Ascending aorta (tissue), 2 donors: ENCODE data around the gene FAM89A. TPM values are rescaled to one million over a fixed set of nuclear protein-coding genes. Genes with fewer than 3 reads are reported as not detected.

Experiments used
- DNase-seq, 2 donors: peaks; one replicate each; pipeline ENCODE4 v3.0.0-alpha.2; 2019; ENCODE audit warnings: low spot score in 2 of 2
- H3K27ac ChIP-seq, 2 donors: fragments of 200-600 bp; sonication (generic); one replicate each; pipeline ENCODE4 v1.5.1; 2016 to 2017; ENCODE audit warnings: mild to moderate bottlenecking in 1 of 2
- H3K27me3 ChIP-seq: fragments of 200-600 bp; sonication (generic); one replicate; pipeline ENCODE4 v1.5.1; 2017
- H3K36me3 ChIP-seq, 2 donors: fragments of 200-600 bp; sonication (generic); one replicate each; pipeline ENCODE4 v1.5.1; 2016
- H3K4me1 ChIP-seq, 2 donors: fragments of 200-600 bp; sonication (generic); one replicate each; pipeline ENCODE4 v1.5.1; 2016 to 2017; ENCODE audit warnings: mild to moderate bottlenecking in 1 of 2
- H3K4me3 ChIP-seq, 2 donors: fragments of 200-600 bp; sonication (generic); one replicate each; pipeline ENCODE4 v1.5.1; 2016 to 2017; ENCODE audit warnings: mild to moderate bottlenecking in 1 of 2
- H3K9me3 ChIP-seq, 2 donors: fragments of 200-600 bp; sonication (generic); one replicate each; pipeline ENCODE4 v1.5.1; 2016
- CTCF ChIP-seq, 3 experiments: fragments of 200-600 bp in 2 of 3; fragments of 450-650 bp in 1 of 3; sonication (generic) in 2 of 3; IDR thresholded peaks; one replicate each; pipeline ENCODE4 v1.5.1; 2016 to 2019; ENCODE audit warnings: antibody characterized with exemption in 3 of 3, mild to moderate bottlenecking in 1 of 3, moderate library complexity in 1 of 3
- intact Hi-C: fragments of 100-400 bp; cut with DNase I; formaldehyde crosslinking; loops from one replicate; pipeline ENCODE4 v1.15.1; 2023
- total RNA-seq: library from RNA; depleted of rRNA; stranded (reverse); fragments of >200 nt; gene quantifications from one replicate; pipeline ENCODE4 v1.1.0, GENCODE V29; 2016

The FAM89A gene
- total RNA-seq, 1 donor from 2014 or later = 47.5 TPM

GRCh38 chr1:231001892-231002291, 38.2 kb downstream of the FAM89A start:
- Histone ChIP-seq H3K36me3 (peaks cover 36 to 49% of the 10 kb centered on the region in 2 donors), H3K27ac (no peak overlapping the region)
- DNase-seq = no peak

DNA sequence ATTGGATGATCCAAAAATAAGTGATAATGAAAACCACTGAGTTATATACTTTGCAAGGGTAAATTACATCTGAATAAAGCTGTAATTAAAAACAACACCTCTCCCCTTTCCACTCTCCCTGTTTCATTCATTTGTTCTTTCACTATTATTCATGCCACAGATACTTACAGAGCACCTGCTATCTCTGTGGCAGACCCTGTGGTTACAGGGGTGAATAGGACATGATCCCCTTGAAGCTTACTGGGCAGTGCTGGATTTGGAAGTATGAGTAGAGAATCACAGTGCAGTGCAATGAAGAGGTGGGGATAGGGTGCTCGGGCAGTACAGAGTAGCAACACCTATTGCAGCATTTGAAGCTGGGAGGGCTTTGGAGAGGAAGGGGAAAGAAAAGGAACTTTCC, 39.4 kb downstream of the FAM89A start:
- Histone ChIP-seq H3K4me3 (no peak overlapping the region), H3K36me3 (peaks cover 39 to 55% of the 10 kb centered on the region in 2 donors), H3K4me1 (no peaks in the 10 kb centered on the region), H3K27me3 (no peaks in the 10 kb centered on the region), H3K9me3 (peaks cover 0 to 29% of the 10 kb centered on the region in 2 donors), H3K27ac (no peak overlapping the region)
- intact Hi-C loops = no loop called here
- no peak for TF ChIP-seq CTCF (IDR thresholded peaks at IDR 0.05)
- no peak for DNase-seq

More at GRCh38 chr1:231001892-231002291, 38.2 kb downstream of the FAM89A start:
- Histone ChIP-seq H3K9me3 (peaks cover 0 to 33% of the 10 kb centered on the region in 2 donors), H3K27me3 (no peaks in the 10 kb centered on the region), H3K4me1 (no peaks in the 10 kb centered on the region), H3K4me3 (no peak overlapping the region)
- intact Hi-C loops = no loop called here
- no peak for TF ChIP-seq CTCF (IDR thresholded peaks at IDR 0.05)

DNA sequence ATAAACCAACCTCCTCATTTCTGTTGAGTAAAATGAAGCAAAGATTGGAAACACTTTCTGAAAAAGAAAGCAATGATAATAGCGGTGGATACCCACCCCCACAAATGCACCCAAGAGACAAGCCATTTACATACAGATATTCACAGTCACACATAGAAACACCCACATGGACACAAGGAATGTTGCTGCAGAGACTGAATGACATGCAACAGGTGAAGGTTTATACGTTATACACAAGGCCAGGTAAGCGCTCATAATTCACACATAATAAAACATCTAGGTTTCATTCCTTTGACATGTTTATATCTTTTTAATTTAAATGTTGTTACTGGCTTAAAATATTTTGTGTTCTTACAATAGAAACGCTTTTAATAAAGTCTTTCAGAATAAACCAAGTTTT, 39.9 kb downstream of the FAM89A start:
- Histone ChIP-seq H3K4me3 (no peak overlapping the region), H3K27me3 (no peaks in the 10 kb centered on the region), H3K36me3 (peaks cover 39 to 55% of the 10 kb centered on the region in 2 donors), H3K4me1 (no peaks in the 10 kb centered on the region), H3K27ac (no peak overlapping the region), H3K9me3 (peaks cover 0 to 25% of the 10 kb centered on the region in 2 donors)
- intact Hi-C loops = no loop called here
- no peak for DNase-seq
- no peak for TF ChIP-seq CTCF (IDR thresholded peaks at IDR 0.05)

DNA sequence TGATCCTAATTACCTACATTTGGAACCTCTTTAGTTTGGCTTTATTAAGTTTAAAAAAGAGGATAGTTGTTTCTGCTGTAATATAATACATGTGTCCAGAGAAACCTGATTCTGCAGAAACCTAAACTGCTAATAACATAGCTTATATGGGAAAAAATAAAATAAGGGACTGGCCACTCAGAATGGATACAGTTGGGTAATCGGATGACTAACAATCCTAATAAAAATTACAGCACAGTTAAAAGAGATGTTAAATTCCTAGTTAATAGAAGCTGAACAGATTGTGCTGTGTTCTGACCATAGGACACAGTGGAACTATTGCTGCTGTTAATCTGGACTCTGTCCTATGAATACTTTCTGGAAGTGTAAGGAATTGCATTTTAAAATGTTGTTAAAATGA, 45.2 kb downstream of the FAM89A start:
- no peak for TF ChIP-seq CTCF (IDR thresholded peaks at IDR 0.05)
- peaks cover 32 to 65% of the 10 kb centered on the region in 2 donors for H3K36me3 ChIP-seq
- intact Hi-C loops = no loop called here
- no peak for DNase-seq
- H3K9me3 ChIP-seq = no peaks in the 10 kb centered on the region
- H3K27me3 ChIP-seq = no peaks in the 10 kb centered on the region
- no peak overlapping the region for H3K27ac ChIP-seq
- H3K4me3 ChIP-seq = no peak overlapping the region
- H3K4me1 ChIP-seq = no peaks in the 10 kb centered on the region

DNA sequence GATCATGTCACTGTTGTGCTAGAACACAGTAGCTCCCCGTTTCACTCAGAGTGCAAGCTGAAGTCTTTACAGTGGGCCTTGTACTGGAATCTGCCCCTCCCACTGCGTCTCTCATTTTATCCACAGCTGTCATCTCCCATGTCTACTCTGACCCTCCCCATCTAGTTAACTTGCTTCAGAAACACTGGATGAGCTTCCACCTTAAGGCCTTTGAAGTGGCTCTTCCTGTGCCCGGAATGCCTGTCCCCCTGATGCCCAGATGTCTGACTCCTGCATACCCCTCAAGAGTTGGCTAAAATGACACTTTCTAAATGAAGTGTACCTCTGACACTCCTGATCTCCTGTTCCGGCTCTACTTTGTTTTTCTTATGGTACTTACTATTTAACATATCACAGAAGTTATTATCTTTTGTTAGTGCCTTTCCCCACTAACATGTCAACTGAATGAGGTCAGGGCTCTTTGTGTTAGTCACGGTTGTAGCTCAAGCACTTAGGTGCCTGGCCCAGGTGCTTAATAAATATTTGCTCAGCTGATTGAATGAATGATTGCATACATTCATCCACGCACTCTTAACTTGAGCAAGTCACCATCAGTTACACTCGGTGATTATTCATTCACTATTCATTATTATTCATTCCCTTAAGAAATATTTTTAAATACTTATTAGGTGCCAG, 47.8 kb downstream of the FAM89A start:
- Histone ChIP-seq H3K9me3 (no peaks in the 10 kb centered on the region), H3K27ac (no peak overlapping the region), H3K4me1 (no peaks in the 10 kb centered on the region), H3K27me3 (no peaks in the 10 kb centered on the region), H3K4me3 (no peak overlapping the region), H3K36me3 (peaks cover 6 to 42% of the 10 kb centered on the region in 2 donors)
- intact Hi-C loops = no loop called here
- TF ChIP-seq CTCF (IDR thresholded peaks at IDR 0.05) = no peak
- DNase-seq = no peak
